Trophoblast cell (in vitro differentiated cells and primary cell): Measurements from ENCODE around the gene HGFAC.

Source experiments
- DNase-seq, 2 donors: peaks; one replicate each; pipeline ENCODE4 v3.0.0-alpha.2; 2016
- H2AFZ ChIP-seq: 2 replicates; pipeline ENCODE4 v1.6.1; 2013; ENCODE audit warnings: low read length, moderate library complexity, mild to moderate bottlenecking; ENCODE audit not compliant: insufficient read depth, poor library complexity
- H2AK5ac ChIP-seq: 2 replicates; pipeline ENCODE4 v1.6.1; 2013; ENCODE audit warnings: mild to moderate bottlenecking, low read length
- H2BK120ac ChIP-seq: 2 replicates; pipeline ENCODE4 v1.6.1; 2013; ENCODE audit warnings: low read length, mild to moderate bottlenecking, moderate library complexity; ENCODE audit not compliant: insufficient read depth, poor library complexity
- H2BK12ac ChIP-seq: 2 replicates; pipeline ENCODE4 v1.6.1; 2013; ENCODE audit warnings: mild to moderate bottlenecking, low read length, moderate library complexity
- H2BK5ac ChIP-seq: 2 replicates; pipeline ENCODE4 v1.6.1; 2013; ENCODE audit warnings: low read length, low read depth, moderate library complexity, mild to moderate bottlenecking; ENCODE audit not compliant: poor library complexity
- H3K14ac ChIP-seq: 2 replicates; pipeline ENCODE4 v1.6.1; 2013; ENCODE audit warnings: mild to moderate bottlenecking, low read length
- H3K18ac ChIP-seq: 2 replicates; pipeline ENCODE4 v1.6.1; 2013; ENCODE audit warnings: mild to moderate bottlenecking, low read length
- H3K23ac ChIP-seq: 2 replicates; pipeline ENCODE4 v1.6.1; 2013; ENCODE audit warnings: low read length
- H3K27ac ChIP-seq: 2 replicates; pipeline ENCODE4 v1.5.1; 2013; ENCODE audit warnings: low read depth, mild to moderate bottlenecking, inconsistent platforms, low read length, moderate library complexity
- H3K27me3 ChIP-seq: 2 replicates; pipeline ENCODE4 v1.6.1; 2013; ENCODE audit warnings: inconsistent platforms, mild to moderate bottlenecking, low read length, moderate library complexity; ENCODE audit not compliant: insufficient read depth
- H3K36me3 ChIP-seq, 2 experiments: 1 replicate in 1 of 2; 2 replicates in 1 of 2; pipeline ENCODE4 v1.6.1; 2013; ENCODE audit warnings: low read length in 2 of 2, mild to moderate bottlenecking in 2 of 2, moderate library complexity in 1 of 2; ENCODE audit not compliant: insufficient read depth in 2 of 2, control insufficient read depth in 1 of 2
- H3K4ac ChIP-seq: 2 replicates; pipeline ENCODE4 v1.6.1; 2013; ENCODE audit warnings: low read depth, mild to moderate bottlenecking, low read length, moderate library complexity
- H3K4me1 ChIP-seq, 2 experiments: 1 replicate in 1 of 2; 2 replicates in 1 of 2; pipeline ENCODE4 v1.6.1; 2013; ENCODE audit warnings: low read length in 2 of 2, mild to moderate bottlenecking in 2 of 2, moderate library complexity in 1 of 2; ENCODE audit not compliant: insufficient read depth in 2 of 2, control insufficient read depth in 1 of 2
- H3K4me2 ChIP-seq: 2 replicates; pipeline ENCODE4 v1.6.1; 2013; ENCODE audit warnings: inconsistent platforms, mild to moderate bottlenecking, low read length, moderate library complexity
- H3K4me3 ChIP-seq: 2 replicates; pipeline ENCODE4 v1.5.1; 2013; ENCODE audit warnings: mild to moderate bottlenecking, low read depth, low read length, inconsistent platforms
- H3K79me1 ChIP-seq: one replicate; pipeline ENCODE4 v1.6.1; 2013; ENCODE audit warnings: low read length
- H3K79me2 ChIP-seq: 2 replicates; pipeline ENCODE4 v1.6.1; 2013; ENCODE audit warnings: low read length, mild to moderate bottlenecking; ENCODE audit not compliant: control insufficient read depth, insufficient read depth, poor library complexity
- H3K9ac ChIP-seq: 2 replicates; pipeline ENCODE4 v1.6.1; 2013; ENCODE audit warnings: mild to moderate bottlenecking, low read length
- H3K9me3 ChIP-seq: 2 replicates; pipeline ENCODE4 v1.6.1; 2013; ENCODE audit warnings: low read depth, mild to moderate bottlenecking, control low read depth, inconsistent platforms, low read length; ENCODE audit not compliant: insufficient read depth
- H4K12ac ChIP-seq: 2 replicates; pipeline ENCODE4 v1.6.1; 2013; ENCODE audit warnings: low read depth, mild to moderate bottlenecking, low read length, moderate library complexity
- H4K8ac ChIP-seq: 2 replicates; pipeline ENCODE4 v1.6.1; 2013; ENCODE audit warnings: low read depth, mild to moderate bottlenecking, low read length, moderate library complexity
- H4K91ac ChIP-seq: one replicate; pipeline ENCODE4 v1.6.1; 2013; ENCODE audit warnings: low read depth, mild to moderate bottlenecking, low read length, moderate library complexity
- WGBS: extraction: QIAGEN DNeasy Blood & Tissue Kit; methylation state at CpG from one replicate; pipeline ENCODE4 v1.1.7; 2013; ENCODE audit warnings: missing lambda C conversion rate; ENCODE audit not compliant: insufficient read length, insufficient coverage; ENCODE audit errors: extremely low coverage; 5-methylcytosine and 5-hydroxymethylcytosine counted together

HGFAC gene

GRCh38 chr4:3488820-3489219 is 47.1 kb downstream of the HGFAC start:
- Histone ChIP-seq H2AFZ (no peak overlapping the region), H4K8ac (no peak overlapping the region), H2BK120ac (no peak overlapping the region), H4K91ac (no peak overlapping the region), H3K79me2 (no peaks in the 10 kb centered on the region), H4K12ac (no peak overlapping the region), H3K4me2 (no peak overlapping the region), H3K27me3 (no peaks in the 10 kb centered on the region), H3K79me1 (no peaks in the 10 kb centered on the region), H3K27ac (no peak overlapping the region), H3K18ac (no peak overlapping the region), H3K23ac (no peak overlapping the region), H3K9ac (no peak overlapping the region), H2AK5ac (no peak overlapping the region), H3K14ac (no peak overlapping the region), H3K36me3 (no peaks in the 10 kb centered on the region), H3K4me3 (no peak overlapping the region), H3K4me1 (peaks cover 14 to 18% of the 10 kb centered on the region in 2 experiments), H3K4ac (no peak overlapping the region), H3K9me3 (peaks cover 3% of the 10 kb centered on the region), H2BK12ac (no peak overlapping the region), H2BK5ac (no peak overlapping the region)
- no CpG with 5 or more reads among the region's 11 CpGs for WGBS
- no peak for DNase-seq

DNA sequence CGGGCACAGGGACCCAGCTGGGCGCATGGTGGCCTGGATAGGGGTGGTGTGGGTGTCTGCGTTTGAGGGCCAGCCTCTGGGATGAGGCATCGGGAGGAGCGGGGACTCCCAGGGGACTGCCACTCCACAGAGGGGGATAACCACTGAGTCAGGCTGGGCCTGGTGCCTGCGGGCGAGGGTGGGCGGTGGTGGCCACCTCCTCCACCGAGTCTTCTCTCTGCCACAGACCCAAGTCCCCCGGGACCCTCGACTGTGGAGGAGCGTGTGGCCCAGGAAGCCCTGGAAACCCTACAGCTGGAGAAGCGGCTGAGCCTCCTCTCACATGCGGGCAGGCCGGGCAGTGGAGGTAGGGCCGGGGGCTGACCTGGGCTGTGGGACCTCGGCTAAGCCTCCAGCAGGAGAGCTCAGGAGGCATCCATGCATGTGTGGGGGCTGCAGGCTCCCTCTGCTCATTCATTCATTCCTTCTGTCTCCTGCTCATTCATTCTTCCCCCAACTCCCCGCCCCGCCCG is 47.7 kb downstream of the HGFAC start:
- H3K9me3 ChIP-seq = no peaks in the 10 kb centered on the region
- no peak overlapping the region for H3K4ac ChIP-seq
- H3K14ac ChIP-seq = no peak overlapping the region
- no peaks in the 10 kb centered on the region for H3K27me3 ChIP-seq
- no peak overlapping the region for H4K8ac ChIP-seq
- no peaks in the 10 kb centered on the region for H3K36me3 ChIP-seq
- H4K91ac ChIP-seq = no peak overlapping the region
- H3K4me1 ChIP-seq = peaks cover 14% of the 10 kb centered on the region in 2 experiments
- no peak overlapping the region for H3K4me3 ChIP-seq
- H3K9ac ChIP-seq = no peak overlapping the region
- no peak overlapping the region for H2BK12ac ChIP-seq
- no peak overlapping the region for H2AFZ ChIP-seq
- peak; percentile 42 to 60 for DNase-seq
- no peak overlapping the region for H3K27ac ChIP-seq
- WGBS = 100% methylated on average over 3 of the region's 20 CpGs
- no peak overlapping the region for H2BK120ac ChIP-seq
- no peak overlapping the region for H3K18ac ChIP-seq
- no peaks in the 10 kb centered on the region for H3K79me1 ChIP-seq
- no peak overlapping the region for H3K4me2 ChIP-seq
- no peak overlapping the region for H2AK5ac ChIP-seq
- no peaks in the 10 kb centered on the region for H3K79me2 ChIP-seq
- H3K23ac ChIP-seq = no peak overlapping the region
- no peak overlapping the region for H4K12ac ChIP-seq
- H2BK5ac ChIP-seq = no peak overlapping the region

DNA sequence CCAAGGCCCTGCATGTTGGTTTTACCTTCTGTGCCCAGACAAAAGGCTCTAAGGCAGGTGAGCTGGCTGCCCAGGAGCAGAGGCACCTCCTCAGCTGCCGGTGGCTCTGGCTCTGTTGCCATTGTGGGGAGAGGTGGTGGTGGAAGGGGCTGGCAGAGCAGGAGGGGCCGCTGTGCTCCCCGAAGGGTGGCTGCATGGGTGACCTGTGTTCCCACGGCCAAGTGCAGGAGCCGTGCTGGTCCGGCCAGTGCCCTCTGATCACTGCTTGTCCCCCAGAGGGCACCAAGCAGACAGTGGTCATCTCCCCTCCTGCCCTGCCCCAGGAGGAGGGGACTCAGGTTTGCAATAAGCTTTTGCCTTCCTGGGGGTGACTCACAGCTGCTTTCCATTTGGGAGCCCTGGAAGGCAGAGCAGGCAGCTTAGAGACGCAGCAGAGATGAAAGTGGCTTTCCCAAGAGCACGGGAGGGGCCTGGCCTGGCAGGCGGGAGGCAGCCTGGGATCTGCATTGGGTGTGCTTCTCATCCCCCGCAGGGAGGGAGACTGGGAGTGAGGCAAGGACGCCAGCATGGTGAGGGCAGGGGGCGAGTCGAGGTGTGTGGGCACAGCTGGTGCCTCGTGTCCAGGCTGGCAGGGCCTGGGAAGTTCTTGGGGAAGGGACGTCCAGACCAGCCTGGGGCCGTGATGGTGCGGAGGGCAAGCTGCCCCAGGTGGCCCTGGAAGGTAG is 50.1 kb downstream of the HGFAC start:
- Histone ChIP-seq H2AK5ac (no peak overlapping the region), H3K4ac (no peak overlapping the region), H3K23ac (no peak overlapping the region), H3K4me2 (no peak overlapping the region), H2BK120ac (no peak overlapping the region), H3K18ac (no peak overlapping the region), H4K8ac (no peak overlapping the region), H2BK5ac (no peak overlapping the region), H3K79me2 (no peaks in the 10 kb centered on the region), H3K9me3 (no peaks in the 10 kb centered on the region), H2BK12ac (no peak overlapping the region), H4K91ac (no peak overlapping the region), H3K27ac (no peak overlapping the region), H3K27me3 (no peaks in the 10 kb centered on the region), H3K14ac (no peak overlapping the region), H3K79me1 (no peaks in the 10 kb centered on the region), H3K4me1 (no peaks in the 10 kb centered on the region), H3K9ac (no peak overlapping the region), H3K36me3 (no peaks in the 10 kb centered on the region), H3K4me3 (no peak overlapping the region), H2AFZ (no peak overlapping the region), H4K12ac (no peak overlapping the region)
- no peak for DNase-seq
- WGBS = no CpG with 5 or more reads among the region's 17 CpGs

DNA sequence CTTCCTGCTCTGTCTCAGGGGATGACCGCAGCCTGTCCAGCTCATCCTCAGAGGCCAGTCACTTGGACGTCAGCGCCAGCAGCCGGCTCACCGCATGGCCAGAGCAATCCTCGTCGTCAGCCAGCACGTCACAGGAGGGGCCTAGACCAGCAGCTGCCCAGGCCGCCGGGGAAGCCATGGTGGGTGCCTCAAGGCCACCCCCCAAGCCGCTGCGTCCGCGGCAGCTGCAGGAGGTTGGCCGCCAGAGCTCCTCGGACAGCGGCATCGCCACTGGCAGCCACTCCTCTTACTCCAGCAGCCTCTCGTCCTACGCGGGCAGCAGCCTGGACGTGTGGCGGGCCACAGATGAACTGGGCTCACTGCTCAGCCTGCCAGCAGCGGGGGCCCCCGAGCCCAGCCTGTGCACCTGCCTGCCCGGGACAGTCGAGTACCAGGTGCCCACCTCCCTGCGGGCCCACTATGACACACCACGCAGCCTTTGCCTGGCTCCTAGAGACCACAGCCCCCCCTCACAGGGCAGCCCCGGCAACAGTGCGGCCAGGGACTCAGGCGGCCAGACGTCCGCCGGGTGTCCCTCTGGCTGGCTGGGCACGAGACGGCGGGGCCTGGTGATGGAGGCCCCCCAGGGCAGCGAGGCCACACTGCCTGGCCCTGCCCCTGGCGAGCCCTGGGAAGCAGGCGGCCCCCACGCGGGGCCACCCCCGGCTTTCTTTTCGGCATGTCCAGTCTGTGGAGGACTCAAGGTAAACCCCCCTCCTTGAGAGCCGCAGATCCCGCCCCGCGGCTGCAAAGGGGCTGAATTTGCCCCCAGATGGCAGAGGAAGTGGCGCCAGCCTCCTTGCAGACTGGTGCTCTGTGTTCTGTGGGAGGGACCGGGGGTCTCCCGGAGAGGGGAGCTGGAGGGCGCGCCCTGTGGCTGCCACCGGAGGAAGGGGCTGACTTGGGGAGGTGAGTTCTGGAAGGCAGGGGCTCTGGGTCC is 51.3 kb downstream of the HGFAC start:
- H3K4me2 ChIP-seq = no peak overlapping the region
- H3K9me3 ChIP-seq = no peaks in the 10 kb centered on the region
- DNase-seq = peak in 1 of 2 donors; percentile 13
- no peaks in the 10 kb centered on the region for H3K79me2 ChIP-seq
- H4K12ac ChIP-seq = no peak overlapping the region
- no peak overlapping the region for H3K23ac ChIP-seq
- H2BK5ac ChIP-seq = no peak overlapping the region
- no CpG with 5 or more reads among the region's 55 CpGs for WGBS
- H3K27me3 ChIP-seq = no peaks in the 10 kb centered on the region
- no peak overlapping the region for H2AK5ac ChIP-seq
- H3K79me1 ChIP-seq = no peaks in the 10 kb centered on the region
- H3K4me1 ChIP-seq = no peaks in the 10 kb centered on the region
- H4K8ac ChIP-seq = no peak overlapping the region
- H2BK120ac ChIP-seq = no peak overlapping the region
- no peak overlapping the region for H3K9ac ChIP-seq
- no peak overlapping the region for H4K91ac ChIP-seq
- no peak overlapping the region for H3K4ac ChIP-seq
- H3K18ac ChIP-seq = no peak overlapping the region
- no peak overlapping the region for H2AFZ ChIP-seq
- no peak overlapping the region for H2BK12ac ChIP-seq
- no peak overlapping the region for H3K27ac ChIP-seq
- no peak overlapping the region for H3K4me3 ChIP-seq
- no peak overlapping the region for H3K14ac ChIP-seq
- H3K36me3 ChIP-seq = no peaks in the 10 kb centered on the region
